MM.1S (cell line): ENCODE measurements around the gene PRCP.

Experiments used
- CTCF ChIP-seq: fragments of 300-600 bp; sonication (generic); IDR thresholded peaks from 2 replicates; pipeline ENCODE4 v1.5.1; 2016; ENCODE audit warnings: antibody characterized with exemption, low read length, mixed read lengths
- EZH2 ChIP-seq: fragments of 300-600 bp; sonication (generic); optimal IDR thresholded peaks from 2 replicates; pipeline ENCODE3; 2017; ENCODE audit warnings: low read depth, mild to moderate bottlenecking, antibody characterized with exemption, low read length, mixed read lengths

- no peak for TF ChIP-seq CTCF
- no peak for TF ChIP-seq EZH2
Measured at GRCh38 chr11:82901165-82901921, 1.1 kb upstream of the PRCP start, which contains the start of gene DDIAS.
